HG02610 (cell line): ENCODE results near the gene RC3H2.
"Not testable (repeated sequence)": the region's sequence is repeated elsewhere in the genome, so short reads cannot be mapped to it uniquely, and the experiment has no call there.

ENCODE experiments used
- ATAC-seq: cut with Tn5 transposase; IDR thresholded peaks from one replicate; pipeline ENCODE4 v1.9.1; 2021; ENCODE audit warnings: mild to moderate bottlenecking, moderate library complexity; ENCODE audit not compliant: unreplicated experiment

Gene RC3H2

DNA sequence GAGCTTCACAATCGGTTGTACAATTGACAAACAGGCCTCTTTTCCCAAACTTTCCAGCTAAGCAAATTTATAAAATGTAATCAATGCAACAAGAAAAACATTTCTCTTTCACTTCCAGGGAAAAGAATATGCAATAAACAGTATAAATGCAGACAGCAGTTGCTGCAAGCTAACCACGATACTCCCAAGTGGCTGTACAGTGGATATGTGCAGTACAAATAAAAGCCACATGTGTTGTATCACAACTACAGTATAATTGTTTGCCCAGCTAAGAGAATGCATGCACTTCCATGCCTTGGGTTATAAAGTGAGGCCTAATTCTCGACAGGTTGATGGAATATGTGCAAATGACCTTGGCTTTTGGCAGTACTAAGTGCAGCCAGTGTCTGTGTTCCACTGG, 60.0 kb downstream of the RC3H2 start:
- no peak for ATAC-seq

DNA sequence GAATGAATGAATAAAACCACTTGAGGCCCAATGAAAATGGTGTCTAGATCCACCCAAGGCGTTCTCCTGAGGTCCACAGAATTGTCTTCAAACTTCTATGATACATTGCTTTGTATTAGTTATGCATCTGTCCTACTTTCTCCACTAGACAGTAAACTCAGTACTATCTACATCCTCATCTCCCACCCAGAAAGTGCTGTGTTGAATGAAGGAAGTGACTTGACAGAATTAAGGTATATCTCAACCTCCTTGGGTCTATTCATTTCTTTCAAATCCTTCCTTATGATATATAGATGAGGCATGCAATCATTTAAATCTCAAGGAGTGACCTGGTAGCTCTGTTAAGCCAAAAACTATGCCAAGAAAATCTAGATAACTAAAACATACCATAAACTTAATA, 61.0 kb downstream of the RC3H2 start:
- ATAC-seq: no peak

DNA sequence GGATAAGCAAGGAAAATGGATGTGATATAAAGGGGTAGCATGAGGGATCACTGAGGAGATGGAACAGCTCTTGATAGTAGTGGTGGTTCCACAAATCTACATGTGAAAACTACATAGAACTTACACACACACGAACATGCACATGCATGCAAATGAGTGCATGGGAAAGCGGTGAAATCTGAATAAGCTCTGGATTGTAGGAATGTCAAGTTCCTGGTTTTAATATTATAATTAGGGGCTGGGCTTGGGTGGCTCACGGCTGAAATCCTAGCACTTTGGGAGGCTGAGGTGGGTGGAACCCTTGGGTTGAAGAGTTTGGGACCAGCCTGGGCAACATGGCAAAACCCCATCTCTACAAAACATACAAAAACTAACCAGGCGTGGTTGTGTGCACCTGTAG, 63.7 kb downstream of the RC3H2 start:
- ATAC-seq: no peak

DNA sequence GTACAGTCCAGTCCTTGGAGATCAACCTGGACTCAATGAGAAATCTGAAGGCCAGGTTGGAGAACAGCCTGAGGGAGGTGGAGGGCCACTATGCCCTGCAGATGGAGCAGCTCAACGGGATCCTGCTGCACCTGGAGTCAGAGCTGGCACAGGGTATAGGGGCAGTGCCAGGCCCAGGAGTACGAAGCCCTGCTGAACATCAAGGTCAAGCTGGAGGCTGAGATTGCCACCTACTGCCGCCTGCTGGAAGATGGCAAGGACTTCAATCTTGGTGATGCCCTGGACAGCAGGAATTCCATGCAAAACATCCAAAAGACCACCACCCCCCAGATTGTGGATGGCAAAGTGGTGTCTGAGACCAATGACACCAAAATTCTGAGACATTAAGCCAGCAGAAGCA, 66.7 kb downstream of the RC3H2 start:
- not testable (repeated sequence) for ATAC-seq

DNA sequence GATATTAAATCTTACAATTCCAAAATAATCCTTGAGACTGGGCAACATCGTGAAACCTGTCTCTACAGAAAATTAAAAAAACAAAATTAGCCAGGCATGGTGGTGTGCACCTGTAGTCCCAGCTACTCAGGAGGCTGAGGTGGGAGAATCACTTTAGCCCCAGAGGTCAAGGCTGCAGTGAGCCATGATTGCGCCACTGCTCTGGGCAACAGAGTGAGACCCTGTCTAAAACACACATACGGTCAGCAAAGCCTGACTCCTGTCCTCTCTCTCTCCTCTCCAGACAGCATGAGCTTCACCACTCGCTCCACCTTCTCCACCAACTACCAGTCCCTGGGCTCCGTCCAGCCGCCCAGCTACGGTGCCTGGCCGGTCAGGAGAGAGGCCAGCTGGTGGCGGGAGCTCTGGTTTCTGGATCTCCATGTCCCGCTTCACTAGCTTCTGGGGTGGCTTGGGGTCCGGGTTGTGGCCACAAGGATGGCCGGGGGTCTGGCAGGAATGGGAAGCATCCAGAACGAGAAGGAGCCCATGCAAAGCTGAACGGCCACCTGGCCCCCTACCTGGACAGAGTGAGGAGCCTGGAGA, 67.8 kb downstream of the RC3H2 start:
- no peak for ATAC-seq

DNA sequence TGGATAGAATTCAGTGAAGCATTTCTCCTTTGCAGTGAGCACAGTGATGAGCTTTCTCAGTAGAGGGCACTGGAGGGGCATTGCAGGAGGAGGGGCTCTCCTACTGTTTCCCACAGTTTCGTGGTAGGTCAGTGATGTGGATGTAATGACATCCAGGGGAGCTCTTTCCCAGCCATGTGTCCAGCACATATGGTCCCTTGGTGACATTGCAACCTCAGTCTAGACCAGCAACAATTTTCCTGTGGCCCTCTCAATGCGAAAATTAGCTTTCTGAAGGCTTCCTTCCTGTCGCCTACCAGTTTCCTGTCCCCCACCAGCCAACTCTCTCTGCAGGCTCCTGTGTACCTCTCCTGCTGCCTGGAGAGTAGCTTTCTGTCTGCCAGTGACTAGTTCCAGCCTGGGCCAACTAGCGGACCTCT, 69.8 kb downstream of the RC3H2 start:
- ATAC-seq: no peak

DNA sequence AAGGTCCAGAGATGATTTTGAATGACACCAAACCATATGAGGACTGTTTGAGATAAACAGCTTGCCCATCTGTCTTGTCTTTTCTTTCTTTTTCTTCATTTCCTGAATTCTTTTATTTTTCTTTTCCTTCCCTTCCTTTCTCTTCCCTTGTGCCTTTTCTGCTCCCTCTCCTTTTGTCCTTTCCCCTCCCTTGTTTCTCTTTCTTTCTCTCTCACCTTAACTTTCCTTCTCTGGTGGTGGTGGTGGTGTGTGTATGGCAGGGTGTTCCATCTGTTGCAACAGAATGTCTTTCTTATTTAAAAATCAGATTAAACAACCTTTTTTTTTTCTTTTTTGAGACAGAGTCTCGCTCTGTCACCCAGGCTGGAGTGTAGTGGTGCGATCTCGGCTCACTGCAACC, 73.0 kb downstream of the RC3H2 start:
- ATAC-seq: no peak

DNA sequence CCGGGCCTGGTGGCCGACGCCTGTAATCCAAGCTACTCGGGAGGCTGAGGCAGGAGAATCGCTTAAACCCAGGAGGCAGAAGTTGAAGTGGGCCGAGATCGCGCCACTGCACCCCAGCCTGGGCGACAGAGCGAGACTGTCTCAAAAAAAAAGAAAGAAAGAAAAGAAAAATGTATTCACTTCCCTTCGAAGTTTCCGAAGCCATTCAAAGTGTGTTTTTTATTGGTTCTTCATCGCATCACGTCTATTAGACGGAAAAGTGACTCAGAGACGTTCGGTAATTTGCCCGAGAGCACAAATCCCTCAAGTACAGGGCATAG, 76.2 kb downstream of the RC3H2 start:
- not testable (repeated sequence) for ATAC-seq

DNA sequence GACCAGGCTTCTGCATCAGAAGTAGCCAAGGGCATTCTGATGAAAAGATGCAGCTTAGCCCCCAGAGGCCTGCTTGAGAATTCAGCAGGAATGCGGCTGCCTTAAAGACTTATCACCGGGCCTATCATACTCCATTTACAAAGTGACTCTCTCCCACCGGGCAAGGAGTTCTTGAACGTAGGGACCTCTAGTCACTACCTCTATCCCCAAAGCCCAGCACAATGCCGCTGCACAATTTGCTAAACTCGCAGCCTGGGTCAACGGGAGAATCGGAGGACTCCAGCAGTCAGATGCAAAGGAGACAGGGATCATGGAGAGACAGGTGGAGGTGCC, 77.4 kb downstream of the RC3H2 start:
- ATAC-seq: peak; percentile 15

DNA sequence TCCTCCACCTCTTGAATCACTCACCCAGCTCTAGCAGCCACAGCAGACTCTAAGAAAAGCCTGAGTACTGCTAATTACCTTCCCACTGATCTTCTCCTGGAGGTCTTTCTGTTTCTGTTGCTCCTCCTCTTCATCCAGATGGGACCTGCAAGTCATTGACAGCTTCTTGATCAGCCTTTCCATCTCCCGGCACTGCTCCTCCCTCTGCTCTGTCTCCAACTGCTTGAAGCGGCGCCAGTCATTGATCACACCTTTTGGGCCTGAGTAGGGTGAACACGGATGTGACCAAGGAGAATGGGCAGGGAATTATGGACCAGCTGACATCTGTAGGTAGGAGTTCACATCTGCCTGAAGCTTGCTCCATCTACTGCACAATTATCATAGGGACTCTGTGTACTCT, 82.2 kb downstream of the RC3H2 start:
- no peak for ATAC-seq

DNA sequence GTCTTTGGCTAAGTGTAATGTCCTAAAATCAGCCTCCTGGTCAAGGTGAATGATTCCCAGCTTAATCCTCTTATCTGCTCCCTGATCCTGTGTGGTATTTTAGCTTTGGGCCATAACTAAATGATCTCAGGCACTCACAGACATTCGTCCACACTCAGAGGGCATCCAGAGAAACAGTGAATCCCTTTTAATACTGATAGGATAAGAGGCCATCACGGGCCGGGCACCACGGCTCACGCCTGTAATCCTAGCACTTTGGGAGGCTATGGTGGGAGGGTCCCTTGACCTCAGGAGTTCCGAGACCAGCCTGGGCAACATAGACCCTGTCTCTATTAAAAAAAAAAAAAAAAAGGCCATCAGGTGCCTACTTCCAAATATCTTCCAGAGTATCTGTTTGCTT, 83.1 kb downstream of the RC3H2 start:
- no peak for ATAC-seq

DNA sequence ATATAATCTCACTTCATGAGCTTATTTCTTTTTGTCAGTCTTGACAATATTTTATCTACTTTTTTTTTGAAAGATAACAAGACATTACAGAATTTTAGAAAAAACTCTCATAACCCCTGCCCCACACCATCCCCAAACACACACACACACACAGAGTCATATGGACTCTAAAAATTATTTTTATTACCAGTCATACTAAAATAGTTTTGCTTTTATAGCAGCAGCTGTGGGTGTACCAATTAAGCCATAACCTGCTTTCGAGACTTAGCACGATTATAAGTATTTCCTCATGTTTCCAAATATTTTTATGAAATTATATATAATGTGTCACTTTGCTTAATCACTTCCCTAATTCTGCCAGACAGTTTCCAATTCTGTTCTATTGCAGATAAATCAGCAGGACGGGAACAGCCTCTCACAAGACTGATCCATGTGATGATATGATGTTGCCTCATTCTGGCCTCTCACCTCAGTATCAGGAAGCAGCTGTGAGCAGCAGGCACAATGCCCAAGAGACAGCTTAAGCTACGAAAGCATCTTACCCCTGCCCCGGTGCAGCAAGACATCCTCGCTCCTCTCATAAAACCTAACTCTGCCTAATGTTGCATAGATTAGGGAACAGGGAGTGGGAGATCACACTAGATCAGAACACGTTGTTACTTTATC, 83.7 kb downstream of the RC3H2 start:
- ATAC-seq: no peak

DNA sequence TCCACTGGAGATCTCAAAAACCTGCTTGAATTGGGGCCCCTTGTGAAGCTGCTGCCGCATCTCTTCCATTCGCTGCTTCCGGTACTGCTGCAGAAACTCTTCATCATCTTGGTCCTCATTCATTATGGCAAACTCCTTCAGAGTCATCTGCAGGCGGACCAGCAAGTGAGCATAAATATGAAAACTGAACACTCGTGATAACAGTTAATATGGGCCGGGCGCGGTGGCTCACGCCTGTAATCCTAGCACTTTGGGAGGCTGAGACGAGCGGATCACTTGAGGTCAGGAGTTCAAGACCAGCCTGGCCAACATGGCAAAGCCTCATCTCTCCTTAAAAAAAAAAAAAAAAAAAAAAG, 84.7 kb downstream of the RC3H2 start:
- no peak for ATAC-seq

DNA sequence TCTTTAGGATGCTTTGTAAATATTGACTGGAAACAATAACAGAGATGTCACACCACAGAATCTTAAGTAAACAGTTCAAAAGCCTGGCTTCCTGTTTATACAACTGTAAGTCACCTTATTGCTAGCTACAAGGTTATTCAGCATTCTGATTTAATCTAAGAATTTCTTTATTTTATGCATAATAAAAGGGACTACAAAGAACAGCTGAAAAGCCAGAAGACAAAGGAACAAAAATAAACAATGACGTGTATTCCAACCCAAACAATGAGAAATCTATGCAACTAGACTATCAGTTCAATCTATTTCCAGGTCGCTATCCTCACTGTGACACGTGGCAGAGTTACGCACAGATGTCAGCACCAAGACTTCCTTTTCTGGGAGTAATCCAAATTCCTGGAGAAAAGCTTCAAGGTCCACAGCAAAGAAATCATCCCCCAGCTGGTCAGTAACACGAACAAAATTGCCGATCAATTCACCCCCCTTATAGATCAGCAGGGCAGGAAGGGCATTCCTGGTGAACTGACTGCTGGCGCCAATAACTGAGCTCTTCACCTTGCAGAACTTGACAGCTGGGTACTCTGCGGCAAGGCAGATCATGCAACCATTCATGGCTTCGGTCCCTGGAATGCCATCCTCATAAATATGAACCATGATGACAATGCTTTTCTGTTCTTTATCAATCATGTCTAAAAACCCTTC, 85.2 kb downstream of the RC3H2 start:
- ATAC-seq: no peak

DNA sequence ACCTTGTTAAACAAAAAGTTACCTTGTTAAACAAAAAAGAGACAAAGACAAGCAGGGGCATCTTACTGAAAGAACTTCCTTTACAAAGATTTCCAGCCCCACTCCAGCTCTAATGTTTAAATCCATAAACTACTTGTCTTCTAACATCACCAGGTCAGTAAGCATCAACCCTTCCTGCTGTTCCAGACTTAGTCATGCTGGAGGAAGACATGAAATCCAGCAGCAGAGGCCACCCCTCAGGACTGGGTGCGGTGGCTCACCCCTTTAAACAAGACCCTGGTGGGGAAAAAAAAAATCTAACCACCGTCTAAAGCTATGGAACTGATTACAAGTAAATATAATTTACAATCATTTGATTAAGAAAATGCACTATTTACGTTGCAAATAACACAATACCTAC, 85.8 kb downstream of the RC3H2 start:
- no peak for ATAC-seq

DNA sequence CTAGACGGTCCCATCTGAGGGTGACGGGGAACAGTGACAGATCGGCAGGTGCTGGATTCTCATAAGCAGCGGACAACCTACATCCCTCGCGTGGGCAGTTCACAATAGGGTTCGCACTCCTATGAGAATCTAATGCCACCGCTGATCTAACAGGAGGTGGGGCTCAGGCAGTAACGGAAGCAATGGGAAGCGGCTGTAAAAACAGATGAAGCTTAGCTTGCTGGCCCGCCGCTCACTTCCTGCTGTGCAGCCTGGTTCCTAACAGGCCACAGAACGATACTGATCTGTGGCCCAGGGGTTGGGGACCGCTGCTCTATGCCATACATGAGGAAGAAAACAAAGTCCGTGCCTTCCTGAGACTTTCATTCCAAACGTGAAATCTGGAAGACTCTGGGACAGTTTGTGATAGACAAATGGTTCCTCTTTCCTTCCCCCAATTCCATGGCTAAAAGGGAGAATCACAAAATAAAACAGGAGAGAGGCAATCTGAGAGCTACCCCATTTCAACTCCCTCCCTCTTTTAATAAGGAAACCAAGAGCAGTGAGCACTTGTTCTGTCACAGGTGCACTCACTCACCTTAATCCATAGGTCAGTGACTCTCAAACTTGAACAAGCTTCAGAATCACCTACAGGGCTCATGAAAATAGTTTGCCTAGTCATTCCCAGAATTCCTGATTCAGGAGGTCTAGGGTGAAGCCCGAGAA, 88.8 kb downstream of the RC3H2 start:
- ATAC-seq: peak; percentile 72

DNA sequence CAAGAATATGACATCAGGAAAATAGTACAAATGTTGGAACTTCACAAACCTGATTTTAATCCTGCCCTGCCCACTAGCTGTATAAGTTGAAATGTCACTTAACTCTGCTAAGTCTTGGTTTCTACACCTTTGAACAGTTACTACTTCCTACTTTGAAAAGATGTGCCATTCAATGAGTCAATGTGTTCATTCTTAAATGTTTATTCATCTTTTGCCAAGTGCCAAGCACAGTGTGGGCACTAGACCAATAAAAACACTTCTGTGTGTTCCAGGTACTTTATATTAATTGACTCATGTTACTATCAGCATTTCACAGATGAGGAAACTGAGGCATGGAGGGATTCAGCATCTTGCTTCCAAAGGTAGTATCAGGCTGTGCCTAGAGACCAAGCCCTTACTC, 89.6 kb downstream of the RC3H2 start:
- no peak for ATAC-seq

DNA sequence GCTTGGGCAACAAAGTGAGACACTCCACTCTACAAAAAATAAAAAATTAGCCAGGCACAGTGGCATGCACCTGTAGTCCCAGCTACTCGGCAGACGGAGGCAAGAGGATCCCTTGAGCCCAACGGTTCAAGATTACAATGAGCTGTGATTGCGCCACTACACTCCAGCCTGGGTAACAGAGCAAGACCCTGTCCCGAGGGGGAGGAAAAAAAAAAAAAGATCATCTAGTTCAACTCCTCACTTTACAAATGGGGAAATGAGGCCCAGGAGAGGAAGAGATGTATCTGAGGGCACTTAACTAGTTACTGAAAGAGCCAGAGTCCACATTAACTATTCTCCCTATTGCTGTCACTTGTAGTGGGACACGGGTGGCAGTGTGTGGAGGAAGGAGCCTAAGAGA, 90.6 kb downstream of the RC3H2 start:
- ATAC-seq: no peak

DNA sequence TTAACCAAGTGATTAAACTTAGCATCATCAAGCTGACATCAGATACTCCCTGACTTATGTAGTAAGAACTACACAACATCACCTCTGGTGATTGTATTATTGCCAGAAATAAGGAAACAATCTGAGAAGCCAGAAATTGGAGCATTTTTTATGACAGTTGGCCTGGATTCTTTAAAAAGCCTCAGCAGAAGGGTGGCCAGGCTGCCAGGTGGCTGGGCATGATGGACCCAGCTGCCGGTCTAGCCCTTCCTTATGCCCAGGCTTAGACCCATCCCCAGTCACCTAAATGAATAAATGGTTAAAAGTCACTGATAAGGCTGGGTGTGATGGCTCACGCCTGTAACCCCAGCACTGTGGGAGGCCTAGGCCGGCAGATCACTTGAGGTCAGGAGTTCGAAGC, 92.4 kb downstream of the RC3H2 start:
- no peak for ATAC-seq

DNA sequence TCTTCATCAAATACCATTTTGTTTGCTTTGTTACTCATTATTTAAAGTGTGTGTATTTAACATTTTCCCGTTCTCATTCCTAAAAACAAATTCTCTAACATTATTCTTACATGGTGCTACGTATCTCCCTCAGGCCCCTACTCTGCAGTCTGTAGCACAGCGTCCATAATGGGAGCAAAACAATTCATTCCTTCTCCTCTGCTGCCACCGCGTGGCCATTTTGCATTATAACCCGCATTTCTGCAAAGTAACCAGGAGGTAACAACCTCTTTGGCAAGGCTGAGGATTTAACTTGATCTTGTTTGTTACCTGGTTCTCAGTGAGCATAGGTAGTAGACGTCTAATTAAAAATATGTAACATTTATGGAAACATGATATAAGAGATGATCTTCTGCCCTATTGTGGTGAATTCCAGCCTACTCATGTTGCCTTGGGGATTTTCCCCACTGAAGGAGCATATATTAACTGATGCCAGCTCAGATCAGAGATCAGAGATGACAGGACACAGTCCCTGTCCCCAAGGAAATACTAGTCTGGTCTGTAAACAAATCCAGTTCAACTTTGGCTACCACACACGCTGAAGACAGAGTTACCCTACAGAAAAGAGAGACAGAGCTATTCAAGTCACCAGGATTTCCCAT, 94.7 kb downstream of the RC3H2 start:
- peak; percentile 69 for ATAC-seq

DNA sequence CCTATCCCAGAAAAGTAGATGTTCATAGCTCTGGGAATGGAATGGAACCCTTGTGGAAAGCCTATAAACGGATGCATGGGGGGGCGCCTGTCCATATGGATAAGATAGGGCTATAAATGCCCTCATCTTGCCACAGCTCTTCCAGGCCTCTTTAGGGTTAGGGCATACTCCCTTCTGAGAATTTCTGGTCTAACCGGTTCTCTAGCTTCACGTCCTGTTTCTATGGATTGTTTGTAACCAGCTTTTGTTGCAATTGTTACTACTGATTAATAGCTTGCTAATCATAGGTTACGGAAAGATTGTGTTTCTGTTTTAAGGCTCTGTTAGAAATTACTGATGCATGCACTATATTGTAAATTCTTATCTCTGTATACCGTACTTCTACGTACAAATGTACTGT, 95.9 kb downstream of the RC3H2 start:
- not testable (repeated sequence) for ATAC-seq

DNA sequence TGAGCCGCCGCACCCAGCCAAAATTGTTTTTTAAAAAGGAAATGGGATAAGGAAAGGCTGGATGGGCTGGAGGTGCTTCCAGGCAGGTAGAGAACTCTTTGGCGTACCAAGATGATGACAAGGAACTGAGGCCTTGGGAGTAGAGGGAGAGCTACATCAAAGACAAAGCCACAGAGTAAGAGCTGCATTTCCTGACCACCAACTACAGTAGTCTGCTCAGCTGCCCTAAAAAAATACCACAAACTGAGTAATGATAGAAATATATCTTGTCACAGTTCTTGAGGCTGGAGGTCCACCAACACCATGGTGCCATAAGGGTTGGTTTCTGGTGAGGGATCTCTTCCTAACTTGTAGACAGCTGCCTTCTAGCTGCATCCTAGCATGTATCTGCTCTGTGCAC, 97.0 kb downstream of the RC3H2 start:
- no peak for ATAC-seq
